ENCODE data around the gene ADAMTS17.

ADAMTS17 gene

DNA sequence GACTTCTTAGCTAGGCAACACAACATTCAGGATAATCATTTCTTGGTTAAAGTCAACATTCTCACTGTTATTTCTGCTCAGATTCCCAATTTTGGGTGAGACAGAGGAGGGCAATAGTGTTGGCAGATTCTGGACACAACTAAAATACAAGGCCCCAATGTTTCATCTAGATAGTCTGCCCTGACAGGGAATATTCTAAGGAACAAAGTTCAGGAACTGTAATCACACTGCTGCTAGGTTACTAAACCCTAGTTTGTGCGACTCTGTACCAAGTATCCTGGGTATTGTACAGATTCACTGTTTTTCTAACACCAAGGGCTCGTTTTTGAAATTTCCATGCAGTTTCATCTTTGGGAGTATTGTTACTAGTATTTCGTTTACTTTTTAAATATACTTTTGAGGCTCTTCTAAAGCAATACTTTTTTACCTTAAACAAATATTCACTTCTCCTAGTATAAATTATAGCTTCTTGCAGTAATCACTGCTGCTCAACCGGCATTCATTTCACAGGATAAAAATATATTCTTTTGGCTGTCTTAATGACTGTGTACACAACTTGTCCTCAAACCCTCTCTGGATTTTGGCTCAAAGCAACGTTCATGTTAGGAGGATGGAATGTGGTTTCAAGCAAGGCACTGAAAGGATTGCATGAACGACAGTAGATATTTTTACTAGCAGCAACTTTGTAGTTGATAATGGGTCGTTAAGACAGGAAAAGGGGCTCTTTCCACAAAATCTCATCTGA lies 167.4 kb downstream of the ADAMTS17 start:
- Histone ChIP-seq H3K4me3 (ENCODE audit: low read depth, low read length) (no peak overlapping the region), H3K9ac (ENCODE audit: low read length) (no peak overlapping the region), H3K27ac (ENCODE audit: low read depth, low read length) (no peak overlapping the region), H3K36me3 (ENCODE audit: control insufficient read depth, insufficient read depth, low read length) (no peaks in the 10 kb centered on the region), H3K4me1 (ENCODE audit: control insufficient read depth, insufficient read depth, low read length) (no peaks in the 10 kb centered on the region), H3K9me3 (ENCODE audit: control insufficient read depth, insufficient read depth, low read depth, low read length) (peaks cover 35% of the 10 kb centered on the region), H3K27me3 (ENCODE audit: control insufficient read depth, insufficient read depth, low read length) (no peaks in the 10 kb centered on the region)

DNA sequence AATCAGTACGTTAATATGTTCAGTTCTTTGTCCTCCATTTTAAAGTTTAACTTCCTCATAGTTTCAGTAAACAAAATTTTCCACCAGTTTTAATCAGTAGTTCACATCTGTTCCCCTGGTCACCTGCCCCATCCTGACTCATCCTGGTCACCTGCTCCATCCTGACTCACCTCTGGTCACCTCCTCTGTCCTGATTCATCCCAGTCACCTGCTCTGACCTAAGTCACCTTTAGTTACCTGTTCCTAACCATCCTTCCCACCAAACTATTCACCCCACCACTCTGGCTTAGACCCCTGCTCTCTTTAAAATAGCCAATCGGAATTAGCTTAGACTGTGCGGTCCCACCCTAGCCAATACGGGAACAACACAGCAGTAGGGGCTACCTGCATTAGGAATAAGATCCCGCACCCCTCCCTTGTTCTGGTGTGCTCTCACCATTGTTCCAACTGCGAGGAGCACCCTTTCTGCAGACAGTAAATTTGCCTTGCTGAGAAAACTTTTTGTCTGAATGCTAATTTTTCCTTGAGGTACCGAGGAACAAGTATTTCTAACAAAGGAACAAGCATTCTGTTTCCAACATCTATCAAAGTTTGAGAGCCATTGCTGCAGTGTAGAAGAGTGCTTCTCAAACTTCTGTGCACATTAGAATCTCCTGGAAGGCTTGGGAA lies 169.3 kb downstream of the ADAMTS17 start:
- Histone ChIP-seq H3K9me3 (ENCODE audit: control insufficient read depth, insufficient read depth, low read depth, low read length) (peaks cover 35% of the 10 kb centered on the region), H3K9ac (ENCODE audit: low read length) (no peak overlapping the region), H3K27ac (ENCODE audit: low read depth, low read length) (no peak overlapping the region), H3K4me1 (ENCODE audit: control insufficient read depth, insufficient read depth, low read length) (no peaks in the 10 kb centered on the region), H3K36me3 (ENCODE audit: control insufficient read depth, insufficient read depth, low read length) (no peaks in the 10 kb centered on the region), H3K4me3 (ENCODE audit: low read depth, low read length) (no peak overlapping the region), H3K27me3 (ENCODE audit: control insufficient read depth, insufficient read depth, low read length) (no peaks in the 10 kb centered on the region)

DNA sequence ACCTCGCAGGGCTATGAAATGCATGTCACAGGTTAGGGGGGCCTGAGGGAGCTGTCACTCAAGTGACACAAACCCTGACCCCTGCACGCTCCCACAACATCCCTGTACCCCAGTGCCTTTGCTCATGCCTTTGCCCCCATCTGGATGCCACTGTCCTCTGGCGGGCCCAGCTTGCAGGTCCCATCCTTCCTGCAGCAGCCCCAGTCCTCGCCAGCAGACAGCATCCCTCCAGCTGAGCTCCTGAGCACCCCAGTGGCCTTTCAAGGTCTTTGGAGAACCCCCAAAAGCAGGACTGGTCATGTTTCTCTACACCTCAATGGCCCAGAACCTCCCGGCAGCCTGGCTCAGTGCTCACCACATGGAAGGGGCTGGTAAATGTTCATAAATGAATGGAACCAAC lies 170.4 kb downstream of the ADAMTS17 start:
- Histone ChIP-seq H3K9me3 (ENCODE audit: control insufficient read depth, insufficient read depth, low read depth, low read length) (peaks cover 35% of the 10 kb centered on the region), H3K36me3 (ENCODE audit: control insufficient read depth, insufficient read depth, low read length) (no peaks in the 10 kb centered on the region), H3K9ac (ENCODE audit: low read length) (no peak overlapping the region), H3K4me1 (ENCODE audit: control insufficient read depth, insufficient read depth, low read length) (no peaks in the 10 kb centered on the region), H3K27me3 (ENCODE audit: control insufficient read depth, insufficient read depth, low read length) (no peaks in the 10 kb centered on the region), H3K4me3 (ENCODE audit: low read depth, low read length) (no peak overlapping the region), H3K27ac (ENCODE audit: low read depth, low read length) (no peak overlapping the region)

DNA sequence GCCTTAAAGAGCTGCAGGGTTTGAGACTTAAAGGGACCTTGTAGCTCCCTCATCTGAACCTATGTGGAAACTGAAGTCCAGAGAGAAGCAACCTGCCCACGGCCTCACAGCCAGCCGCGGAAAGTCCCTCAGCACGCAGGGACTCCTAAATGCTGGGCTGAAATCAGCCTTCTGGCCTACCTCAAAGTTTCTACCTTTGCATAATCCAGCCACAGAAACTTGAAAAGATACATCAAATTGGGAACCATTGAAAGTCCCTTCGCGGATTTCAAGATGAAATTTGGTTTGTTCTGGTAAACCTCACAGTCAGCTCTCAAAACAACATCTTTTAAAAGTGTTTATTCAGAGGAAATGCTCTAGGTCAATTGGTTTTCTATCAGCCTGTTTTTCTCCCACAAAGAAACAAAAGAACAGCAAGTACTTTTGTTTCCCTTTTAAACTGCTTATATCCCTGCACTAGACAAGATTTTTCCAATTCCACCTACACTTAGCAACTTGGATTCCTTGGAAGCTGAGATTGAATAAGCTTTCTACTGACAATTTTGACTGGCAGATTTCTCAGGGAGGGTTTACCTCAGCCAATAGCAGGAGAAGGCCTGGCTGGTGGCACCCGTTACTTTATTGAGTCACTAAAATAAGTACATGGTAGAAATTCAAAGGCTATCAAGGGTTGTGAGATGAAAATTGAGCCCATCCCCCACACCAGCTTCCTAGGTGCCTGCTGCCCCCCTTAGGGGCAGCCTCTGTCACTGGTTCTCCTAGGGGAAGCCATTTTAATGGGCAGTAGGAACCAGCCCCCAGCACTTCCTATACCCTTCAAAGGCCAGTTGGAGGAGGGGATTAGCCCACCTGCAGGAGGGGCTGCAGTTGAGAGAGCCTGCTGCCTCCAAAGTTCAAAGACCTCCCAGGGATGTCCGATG lies 171.2 kb downstream of the ADAMTS17 start:
- Histone ChIP-seq H3K4me1 (ENCODE audit: control insufficient read depth, insufficient read depth, low read length) (no peaks in the 10 kb centered on the region), H3K9ac (ENCODE audit: low read length) (no peak overlapping the region), H3K9me3 (ENCODE audit: control insufficient read depth, insufficient read depth, low read depth, low read length) (peaks cover 31% of the 10 kb centered on the region), H3K4me3 (ENCODE audit: low read depth, low read length) (no peak overlapping the region), H3K27me3 (ENCODE audit: control insufficient read depth, insufficient read depth, low read length) (no peaks in the 10 kb centered on the region), H3K36me3 (ENCODE audit: control insufficient read depth, insufficient read depth, low read length) (no peaks in the 10 kb centered on the region), H3K27ac (ENCODE audit: low read depth, low read length) (no peak overlapping the region)

DNA sequence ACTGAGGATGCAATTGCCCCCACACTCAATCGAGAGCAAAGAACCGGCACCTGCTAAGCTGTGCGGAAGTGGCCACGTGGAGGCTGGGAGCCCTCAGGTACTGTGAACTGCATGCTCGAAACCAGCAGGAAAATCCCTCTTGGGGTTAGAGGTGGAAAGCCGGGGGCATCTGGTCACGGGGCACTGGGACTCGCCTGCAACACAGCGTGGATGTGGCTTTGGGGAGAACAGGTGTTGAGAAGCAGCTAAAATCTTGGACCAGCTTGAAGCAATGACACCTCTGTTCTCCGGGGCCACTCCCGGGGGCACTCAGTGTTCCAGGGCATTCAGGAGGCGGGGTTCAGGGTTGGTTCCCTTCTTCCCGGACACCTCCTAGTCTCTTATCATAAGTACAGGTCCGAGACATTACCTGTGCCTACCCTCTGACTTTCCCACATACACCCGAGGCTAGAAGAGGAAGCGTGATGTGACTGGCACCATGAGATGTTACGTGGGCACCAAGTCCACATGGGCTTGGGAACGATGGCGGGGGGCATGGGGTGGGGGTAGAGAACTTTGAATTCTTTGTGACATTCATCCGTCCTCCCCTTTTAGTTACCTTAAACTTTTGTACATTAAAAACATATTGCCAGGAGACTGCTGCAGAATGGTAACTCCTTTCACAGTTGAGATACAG lies 172.0 kb downstream of the ADAMTS17 start:
- Histone ChIP-seq H3K27ac (ENCODE audit: low read depth, low read length) (no peak overlapping the region), H3K9ac (ENCODE audit: low read length) (no peak overlapping the region), H3K4me3 (ENCODE audit: low read depth, low read length) (no peak overlapping the region), H3K9me3 (ENCODE audit: control insufficient read depth, insufficient read depth, low read depth, low read length) (peaks cover 31% of the 10 kb centered on the region), H3K36me3 (ENCODE audit: control insufficient read depth, insufficient read depth, low read length) (no peaks in the 10 kb centered on the region), H3K27me3 (ENCODE audit: control insufficient read depth, insufficient read depth, low read length) (no peaks in the 10 kb centered on the region), H3K4me1 (ENCODE audit: control insufficient read depth, insufficient read depth, low read length) (no peaks in the 10 kb centered on the region)

DNA sequence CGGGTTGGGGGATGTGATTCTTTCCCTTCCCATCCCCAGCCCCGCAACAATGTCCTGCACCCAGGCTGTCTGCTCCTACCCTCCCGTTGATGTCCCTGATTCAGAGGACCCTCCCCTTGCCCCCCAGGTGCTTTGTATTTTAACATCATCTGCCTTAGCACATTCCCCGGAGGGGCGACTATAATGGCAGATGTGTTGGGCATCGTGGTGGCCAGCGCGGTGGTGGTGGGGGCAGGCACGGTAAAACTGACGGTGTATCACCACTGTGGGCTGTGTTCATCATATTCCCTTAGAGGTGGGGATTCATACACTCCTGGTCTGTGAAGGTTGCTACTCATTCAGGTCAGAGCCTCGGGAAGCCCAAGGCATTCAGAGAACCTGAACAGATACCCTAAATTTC lies 173.0 kb downstream of the ADAMTS17 start:
- no peak overlapping the region for H3K4me3 ChIP-seq (ENCODE audit: low read depth, low read length)
- H3K27ac ChIP-seq (ENCODE audit: low read depth, low read length): no peak overlapping the region
- H3K9me3 ChIP-seq (ENCODE audit: control insufficient read depth, insufficient read depth, low read depth, low read length): peaks cover 27% of the 10 kb centered on the region
- H3K4me1 ChIP-seq (ENCODE audit: control insufficient read depth, insufficient read depth, low read length): no peaks in the 10 kb centered on the region
- H3K36me3 ChIP-seq (ENCODE audit: control insufficient read depth, insufficient read depth, low read length): no peaks in the 10 kb centered on the region
- no peak overlapping the region for H3K9ac ChIP-seq (ENCODE audit: low read length)
- H3K27me3 ChIP-seq (ENCODE audit: control insufficient read depth, insufficient read depth, low read length): no peaks in the 10 kb centered on the region

DNA sequence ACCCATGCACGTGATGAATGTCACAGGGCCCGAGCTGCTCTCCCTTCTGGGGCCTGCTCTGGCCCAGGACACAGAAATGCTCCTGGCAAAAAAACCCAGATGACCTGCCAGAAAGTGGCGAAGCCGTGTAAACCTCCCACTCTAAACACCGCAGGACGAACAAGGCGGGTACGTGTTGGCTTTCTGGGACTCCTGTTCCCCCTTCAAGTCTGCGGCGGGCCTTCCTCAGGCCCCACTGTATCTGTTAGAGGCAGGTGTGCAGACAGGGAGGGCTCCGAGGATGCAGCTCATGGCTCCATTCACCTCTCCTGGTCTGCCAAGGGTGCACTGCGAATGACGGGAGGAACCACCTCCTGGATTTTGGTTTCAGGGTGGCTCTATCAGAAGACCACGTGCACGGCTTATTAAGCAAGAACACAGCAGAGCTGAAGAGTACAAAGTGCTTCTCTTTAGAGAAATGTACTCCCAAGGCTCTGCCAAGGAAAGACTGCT lies 173.8 kb downstream of the ADAMTS17 start:
- H3K4me1 ChIP-seq (ENCODE audit: control insufficient read depth, insufficient read depth, low read length): no peaks in the 10 kb centered on the region
- H3K27ac ChIP-seq (ENCODE audit: low read depth, low read length): no peak overlapping the region
- H3K9ac ChIP-seq (ENCODE audit: low read length): no peak overlapping the region
- H3K4me3 ChIP-seq (ENCODE audit: low read depth, low read length): no peak overlapping the region
- no peaks in the 10 kb centered on the region for H3K27me3 ChIP-seq (ENCODE audit: control insufficient read depth, insufficient read depth, low read length)
- H3K36me3 ChIP-seq (ENCODE audit: control insufficient read depth, insufficient read depth, low read length): no peaks in the 10 kb centered on the region
- H3K9me3 ChIP-seq (ENCODE audit: control insufficient read depth, insufficient read depth, low read depth, low read length): peaks cover 20% of the 10 kb centered on the region

DNA sequence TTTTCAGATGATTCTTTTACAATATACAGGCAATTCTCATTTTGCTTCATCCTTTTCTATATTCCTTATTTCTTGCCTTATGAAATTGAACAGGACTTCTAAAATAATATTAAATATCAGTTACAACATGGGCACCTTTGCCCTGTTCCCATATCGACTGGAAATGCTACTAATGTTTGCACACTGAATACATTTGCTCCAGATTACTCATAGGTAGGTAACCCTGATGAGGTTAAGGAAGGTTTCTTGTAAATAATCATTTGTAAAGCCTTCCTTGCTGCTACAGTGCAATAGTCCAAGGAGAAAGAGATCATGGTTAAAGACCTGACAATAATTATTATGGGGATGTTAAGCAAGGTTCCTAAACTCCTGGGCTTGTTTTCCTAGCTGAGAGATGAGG lies 175.5 kb downstream of the ADAMTS17 start:
- Histone ChIP-seq H3K4me3 (ENCODE audit: low read depth, low read length) (no peak overlapping the region), H3K27me3 (ENCODE audit: control insufficient read depth, insufficient read depth, low read length) (no peaks in the 10 kb centered on the region), H3K9ac (ENCODE audit: low read length) (no peak overlapping the region), H3K27ac (ENCODE audit: low read depth, low read length) (no peak overlapping the region), H3K36me3 (ENCODE audit: control insufficient read depth, insufficient read depth, low read length) (no peaks in the 10 kb centered on the region), H3K4me1 (ENCODE audit: control insufficient read depth, insufficient read depth, low read length) (no peaks in the 10 kb centered on the region), H3K9me3 (ENCODE audit: control insufficient read depth, insufficient read depth, low read depth, low read length) (peaks cover 4% of the 10 kb centered on the region)

DNA sequence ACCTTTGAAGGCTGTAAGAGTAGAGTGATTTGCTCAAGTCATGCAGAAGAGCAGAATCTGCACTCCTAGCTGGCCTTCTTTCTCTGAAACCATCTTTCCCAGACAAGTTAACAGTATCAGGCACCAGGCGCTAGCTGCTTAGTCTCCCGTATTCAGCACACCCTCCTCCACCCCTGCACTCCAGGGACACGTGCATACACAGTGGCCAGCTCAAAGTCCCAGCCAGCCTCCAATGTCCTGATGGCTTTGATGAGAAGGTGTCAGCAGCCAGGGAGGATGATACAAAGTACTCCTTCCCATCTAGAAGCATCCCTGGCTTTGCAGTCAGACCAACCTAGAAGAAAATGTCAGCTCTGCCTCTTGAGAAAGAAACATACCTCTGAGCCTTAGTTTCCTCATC lies 177.8 kb downstream of the ADAMTS17 start:
- H3K4me1 ChIP-seq (ENCODE audit: control insufficient read depth, insufficient read depth, low read length): no peaks in the 10 kb centered on the region
- no peaks in the 10 kb centered on the region for H3K36me3 ChIP-seq (ENCODE audit: control insufficient read depth, insufficient read depth, low read length)

DNA sequence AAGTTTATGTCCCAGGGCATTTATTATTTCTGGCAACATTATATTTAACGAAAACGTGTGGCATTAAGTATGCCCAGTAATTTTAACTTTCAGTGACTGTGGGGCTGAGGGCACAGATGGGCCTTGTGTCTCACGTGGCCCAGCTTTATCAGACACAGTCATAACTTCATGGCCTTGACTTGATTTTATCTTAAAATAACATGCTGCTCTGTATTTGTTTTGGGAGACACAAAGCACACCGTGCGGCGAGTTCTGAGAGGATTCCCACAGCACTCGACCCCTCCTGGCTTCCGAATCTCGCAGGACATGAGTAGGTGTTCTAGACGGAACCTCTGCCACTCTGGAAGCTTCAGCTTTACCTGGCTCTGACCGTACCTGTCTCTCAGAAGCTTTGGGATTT lies 180.8 kb downstream of the ADAMTS17 start:
- H3K4me3 ChIP-seq (ENCODE audit: low read depth, low read length): no peak overlapping the region
- no peaks in the 10 kb centered on the region for H3K27me3 ChIP-seq (ENCODE audit: control insufficient read depth, insufficient read depth, low read length)
- H3K36me3 ChIP-seq (ENCODE audit: control insufficient read depth, insufficient read depth, low read length): no peaks in the 10 kb centered on the region
- no peak overlapping the region for H3K9ac ChIP-seq (ENCODE audit: low read length)
- no peak overlapping the region for H3K27ac ChIP-seq (ENCODE audit: low read depth, low read length)
- 0 out of 2 replicates have a peak, but pooled peaks cover 4% of the 10 kb centered on the region for H3K4me1 ChIP-seq (ENCODE audit: control insufficient read depth, insufficient read depth, low read length)
- no peaks in the 10 kb centered on the region for H3K9me3 ChIP-seq (ENCODE audit: control insufficient read depth, insufficient read depth, low read depth, low read length)

More for the DNA sequence above, 177.8 kb downstream of the ADAMTS17 start:
- no peaks in the 10 kb centered on the region for H3K9me3 ChIP-seq (ENCODE audit: control insufficient read depth, insufficient read depth, low read depth, low read length)
- H3K9ac ChIP-seq (ENCODE audit: low read length): no peak overlapping the region
- no peak overlapping the region for H3K27ac ChIP-seq (ENCODE audit: low read depth, low read length)
- no peak overlapping the region for H3K4me3 ChIP-seq (ENCODE audit: low read depth, low read length)
- H3K27me3 ChIP-seq (ENCODE audit: control insufficient read depth, insufficient read depth, low read length): no peaks in the 10 kb centered on the region

All from HUES6 (cell line).